ENCODE results near the gene USP6NL.

Gene USP6NL

GRCh38 chr10:11527068-11527467, 84.4 kb downstream of the USP6NL start:
- H4K8ac ChIP-seq (ENCODE audit: low read depth, low read length): no peak overlapping the region
- H3K9me3 ChIP-seq (replicated peaks in 1 of 2; ENCODE audit: control insufficient read depth in 2 of 2, insufficient read depth in 1 of 2, low read depth in 1 of 2, low read length in 2 of 2): no peaks in the 10 kb centered on the region
- no peak overlapping the region for H3K27ac ChIP-seq (replicated peaks; ENCODE audit: low read length)
- no peak for DNase-seq (ENCODE audit: low spot score)
- H3K4me1 ChIP-seq (ENCODE audit: control insufficient read depth in 2 of 2, insufficient read depth in 1 of 2, low read depth in 1 of 2, low read length in 2 of 2): peaks cover under 1 to 2% of the 10 kb centered on the region in 2 donors
- no peak overlapping the region for H3K4me3 ChIP-seq (ENCODE audit: low read length in 2 of 2)
- no peak overlapping the region for H3K9ac ChIP-seq (ENCODE audit: low read depth, low read length, poor library complexity)
- no peaks in the 10 kb centered on the region for H3K79me1 ChIP-seq (ENCODE audit: low read depth, low read length)
- H3K18ac ChIP-seq (ENCODE audit: low read length): no peak overlapping the region
- no peak overlapping the region for H2BK15ac ChIP-seq (ENCODE audit: low read length)
- H3K4me2 ChIP-seq (ENCODE audit: insufficient read depth, low read length, poor library complexity, severe bottlenecking): no peak overlapping the region
- WGBS, 2 donors (ENCODE audit: extremely low coverage in 2 of 2, insufficient read length in 2 of 2, insufficient replicate concordance in 1 of 2): no CpG with 5 or more reads among the region's 4 CpGs
- H2BK5ac ChIP-seq (ENCODE audit: low read length): no peak overlapping the region
- H3K27me3 ChIP-seq (ENCODE audit: control insufficient read depth in 3 of 3, insufficient read depth in 3 of 3, low read depth in 1 of 3, low read length in 3 of 3): no peaks in the 10 kb centered on the region
- no peak overlapping the region for H2AK5ac ChIP-seq (ENCODE audit: low read depth, low read length)
- no peak overlapping the region for H4K91ac ChIP-seq (ENCODE audit: low read depth, low read length, poor library complexity)
- no peak overlapping the region for H3K14ac ChIP-seq (ENCODE audit: low read length)
- no peak overlapping the region for H2BK120ac ChIP-seq (ENCODE audit: low read depth, low read length)
- no peak overlapping the region for H3K4ac ChIP-seq (ENCODE audit: low read length)
- H2BK12ac ChIP-seq (ENCODE audit: low read length): no peak overlapping the region
- H3K36me3 ChIP-seq (replicated peaks in 1 of 2; ENCODE audit: control insufficient read depth in 2 of 2, insufficient read depth in 2 of 2, low read length in 2 of 2): peaks cover 3 to 54% of the 10 kb centered on the region in 2 donors
- no peak overlapping the region for H3K23ac ChIP-seq (ENCODE audit: low read depth, low read length, poor library complexity)
- no peak overlapping the region for H2AFZ ChIP-seq (ENCODE audit: low read length)

- Histone ChIP-seq H2BK15ac (ENCODE audit: low read length) (no peak overlapping the region), H2AFZ (ENCODE audit: low read length) (no peak overlapping the region), H4K8ac (ENCODE audit: low read depth, low read length) (no peak overlapping the region), H3K27ac (replicated peaks; ENCODE audit: low read length) (no peak overlapping the region), H3K27me3 (ENCODE audit: control insufficient read depth in 3 of 3, insufficient read depth in 3 of 3, low read depth in 1 of 3, low read length in 3 of 3) (no peaks in the 10 kb centered on the region), H3K9me3 (replicated peaks in 1 of 2; ENCODE audit: control insufficient read depth in 2 of 2, insufficient read depth in 1 of 2, low read depth in 1 of 2, low read length in 2 of 2) (no peaks in the 10 kb centered on the region), H2BK12ac (ENCODE audit: low read length) (no peak overlapping the region), H2AK5ac (ENCODE audit: low read depth, low read length) (no peak overlapping the region), H3K4ac (ENCODE audit: low read length) (no peak overlapping the region), H2BK120ac (ENCODE audit: low read depth, low read length) (no peak overlapping the region), H3K36me3 (replicated peaks in 1 of 2; ENCODE audit: control insufficient read depth in 2 of 2, insufficient read depth in 2 of 2, low read length in 2 of 2) (peaks cover 3 to 64% of the 10 kb centered on the region in 2 donors), H3K9ac (ENCODE audit: low read depth, low read length, poor library complexity) (no peak overlapping the region), H3K79me1 (ENCODE audit: low read depth, low read length) (no peaks in the 10 kb centered on the region), H4K91ac (ENCODE audit: low read depth, low read length, poor library complexity) (no peak overlapping the region), H3K23ac (ENCODE audit: low read depth, low read length, poor library complexity) (no peak overlapping the region), H3K4me1 (ENCODE audit: control insufficient read depth in 2 of 2, insufficient read depth in 1 of 2, low read depth in 1 of 2, low read length in 2 of 2) (peaks cover 0 to 4% of the 10 kb centered on the region in 2 donors), H3K4me3 (ENCODE audit: low read length in 2 of 2) (no peak overlapping the region), H3K14ac (ENCODE audit: low read length) (no peak overlapping the region), H2BK5ac (ENCODE audit: low read length) (no peak overlapping the region), H3K4me2 (ENCODE audit: insufficient read depth, low read length, poor library complexity, severe bottlenecking) (no peak overlapping the region), H3K18ac (ENCODE audit: low read length) (no peak overlapping the region)
- WGBS, 2 donors (ENCODE audit: extremely low coverage in 2 of 2, insufficient read length in 2 of 2, insufficient replicate concordance in 1 of 2): 100% methylated on average over 1 of the region's 6 CpGs; no CpG with 5 or more reads in 1 of the 2 donors
- DNase-seq (ENCODE audit: low spot score): no peak
Observed at GRCh38 chr10:11525503-11525902, 85.9 kb downstream of the USP6NL start.

- Histone ChIP-seq H3K14ac (ENCODE audit: low read length) (no peak overlapping the region), H4K8ac (ENCODE audit: low read depth, low read length) (no peak overlapping the region), H2AFZ (ENCODE audit: low read length) (no peak overlapping the region), H3K23ac (ENCODE audit: low read depth, low read length, poor library complexity) (no peak overlapping the region), H4K91ac (ENCODE audit: low read depth, low read length, poor library complexity) (no peak overlapping the region), H3K27me3 (ENCODE audit: control insufficient read depth in 3 of 3, insufficient read depth in 3 of 3, low read depth in 1 of 3, low read length in 3 of 3) (no peaks in the 10 kb centered on the region), H3K4me2 (ENCODE audit: insufficient read depth, low read length, poor library complexity, severe bottlenecking) (no peak overlapping the region), H2BK5ac (ENCODE audit: low read length) (no peak overlapping the region), H2BK120ac (ENCODE audit: low read depth, low read length) (no peak overlapping the region), H3K9ac (ENCODE audit: low read depth, low read length, poor library complexity) (no peak overlapping the region), H2BK12ac (ENCODE audit: low read length) (no peak overlapping the region), H3K4me1 (ENCODE audit: control insufficient read depth in 2 of 2, insufficient read depth in 1 of 2, low read depth in 1 of 2, low read length in 2 of 2) (peaks cover 0 to 2% of the 10 kb centered on the region in 2 donors), H3K79me1 (ENCODE audit: low read depth, low read length) (no peaks in the 10 kb centered on the region), H2AK5ac (ENCODE audit: low read depth, low read length) (no peak overlapping the region), H3K18ac (ENCODE audit: low read length) (no peak overlapping the region), H3K4ac (ENCODE audit: low read length) (no peak overlapping the region), H3K9me3 (replicated peaks in 1 of 2; ENCODE audit: control insufficient read depth in 2 of 2, insufficient read depth in 1 of 2, low read depth in 1 of 2, low read length in 2 of 2) (no peaks in the 10 kb centered on the region), H3K36me3 (replicated peaks in 1 of 2; ENCODE audit: control insufficient read depth in 2 of 2, insufficient read depth in 2 of 2, low read length in 2 of 2) (peaks cover 5 to 75% of the 10 kb centered on the region in 2 donors), H3K27ac (replicated peaks; ENCODE audit: low read length) (no peak overlapping the region), H3K4me3 (ENCODE audit: low read length in 2 of 2) (no peak overlapping the region), H2BK15ac (ENCODE audit: low read length) (no peak overlapping the region)
- DNase-seq (ENCODE audit: low spot score): no peak
- no CpG with 5 or more reads among the region's 4 CpGs for WGBS, 2 donors (ENCODE audit: extremely low coverage in 2 of 2, insufficient read length in 2 of 2, insufficient replicate concordance in 1 of 2)
Observed at GRCh38 chr10:11522821-11523245, 88.6 kb downstream of the USP6NL start.

- Histone ChIP-seq H3K27me3 (ENCODE audit: control insufficient read depth in 3 of 3, insufficient read depth in 3 of 3, low read depth in 1 of 3, low read length in 3 of 3) (no peaks in the 10 kb centered on the region), H3K18ac (ENCODE audit: low read length) (no peak overlapping the region), H3K4me2 (ENCODE audit: insufficient read depth, low read length, poor library complexity, severe bottlenecking) (no peak overlapping the region), H3K27ac (replicated peaks; ENCODE audit: low read length) (no peak overlapping the region), H2AK5ac (ENCODE audit: low read depth, low read length) (no peak overlapping the region), H3K9me3 (replicated peaks in 1 of 2; ENCODE audit: control insufficient read depth in 2 of 2, insufficient read depth in 1 of 2, low read depth in 1 of 2, low read length in 2 of 2) (no peaks in the 10 kb centered on the region), H3K23ac (ENCODE audit: low read depth, low read length, poor library complexity) (no peak overlapping the region), H3K4me1 (ENCODE audit: control insufficient read depth in 2 of 2, insufficient read depth in 1 of 2, low read depth in 1 of 2, low read length in 2 of 2) (peaks cover 0 to 2% of the 10 kb centered on the region in 2 donors), H2BK15ac (ENCODE audit: low read length) (no peak overlapping the region), H3K79me1 (ENCODE audit: low read depth, low read length) (no peaks in the 10 kb centered on the region), H3K4me3 (ENCODE audit: low read length in 2 of 2) (no peak overlapping the region), H4K91ac (ENCODE audit: low read depth, low read length, poor library complexity) (no peak overlapping the region), H2BK120ac (ENCODE audit: low read depth, low read length) (no peak overlapping the region), H2AFZ (ENCODE audit: low read length) (no peak overlapping the region), H3K9ac (ENCODE audit: low read depth, low read length, poor library complexity) (no peak overlapping the region), H3K4ac (ENCODE audit: low read length) (no peak overlapping the region), H2BK12ac (ENCODE audit: low read length) (no peak overlapping the region), H4K8ac (ENCODE audit: low read depth, low read length) (no peak overlapping the region), H3K14ac (ENCODE audit: low read length) (no peak overlapping the region), H3K36me3 (replicated peaks in 1 of 2; ENCODE audit: control insufficient read depth in 2 of 2, insufficient read depth in 2 of 2, low read length in 2 of 2) (peaks cover 2 to 69% of the 10 kb centered on the region in 2 donors), H2BK5ac (ENCODE audit: low read length) (no peak overlapping the region)
- DNase-seq (ENCODE audit: low spot score): no peak
Observed at GRCh38 chr10:11521860-11522259, 89.6 kb downstream of the USP6NL start.
